Adrenal gland (tissue), 12 donors: Measurements from ENCODE around the gene UBASH3B. TPM values are rescaled to one million over a fixed set of nuclear protein-coding genes. Genes with fewer than 3 reads are reported as not detected.

ENCODE experiments used
- DNase-seq, 7 donors: peaks; one replicate each; pipeline ENCODE4 v3.0.0-alpha.2; 2019 to 2020
- H3K27ac ChIP-seq, 5 donors: fragments of 200-600 bp; sonication (generic) in 4 of 5; 1 replicate in 3 of 5; 2 replicates in 2 of 5; pipeline versions ENCODE4 v1.5.1 to v1.8.0; 2016 to 2020; ENCODE audit warnings: mild to moderate bottlenecking in 1 of 5
- H3K27me3 ChIP-seq: fragments of 200-600 bp; 2 replicates; pipeline ENCODE4 v1.8.0; 2021
- H3K36me3 ChIP-seq, 2 donors: fragments of 200-600 bp; replicated peaks in 1 of 2; 1 replicate in 1 of 2; 2 replicates in 1 of 2; pipeline versions ENCODE4 v1.5.1 to v1.8.0; 2018 to 2022
- H3K4me1 ChIP-seq, 2 donors: fragments of 200-600 bp; replicated peaks in 1 of 2; 1 replicate in 1 of 2; 2 replicates in 1 of 2; pipeline versions ENCODE4 v1.5.1 to v1.8.0; 2018 to 2021
- H3K4me3 ChIP-seq, 4 donors: fragments of 200-600 bp; sonication (generic) in 3 of 4; one replicate each; pipeline ENCODE4 v1.5.1; 2016 to 2018
- H3K9me3 ChIP-seq, 3 donors: fragments of 200-600 bp; sonication (generic) in 1 of 3; replicated peaks in 1 of 3; 1 replicate in 2 of 3; 2 replicates in 1 of 3; pipeline versions ENCODE4 v1.5.1 to v1.8.0; 2016 to 2021
- CTCF ChIP-seq, 6 experiments: fragments of 450-650 bp in 4 of 6; fragments of 200-600 bp in 2 of 6; sonication (generic) in 1 of 6; IDR thresholded peaks; 1 replicate in 5 of 6; 2 replicates in 1 of 6; pipeline versions ENCODE4 v1.5.1 to v1.8.0; 2016 to 2021; ENCODE audit warnings: antibody characterized with exemption in 6 of 6, mild to moderate bottlenecking in 2 of 6, moderate library complexity in 1 of 6
- POLR2A ChIP-seq, 2 donors: fragments of 450-650 bp; IDR thresholded peaks; one replicate each; pipeline ENCODE4 v1.6.1; 2017; ENCODE audit warnings: antibody characterized with exemption in 2 of 2, mild to moderate bottlenecking in 2 of 2, moderate library complexity in 1 of 2
- WGBS, 4 donors: extraction: QIAGEN DNeasy Blood & Tissue Kit in 2 of 4; methylation state at CpG; one replicate each; pipeline versions ENCODE4 v1.1.5 to v1.1.7; 2013 to 2017; 5-methylcytosine and 5-hydroxymethylcytosine counted together
- intact Hi-C, 2 donors: fragments of 100-400 bp; cut with DNase I; formaldehyde crosslinking; loops; one replicate each; pipeline versions ENCODE4 v1.14.1 to v1.15.0; 2022 to 2023
- polyA plus RNA-seq, 3 donors: library from polyadenylated mRNA; stranded (reverse); fragments of 200-250 nt in 2 of 3; fragments of 350-450 nt in 1 of 3; fragmentation: Illumina TruSeq in 1 of 3; extraction: RNeasy Lipid Tissue Mini Kit (QIAGEN cat#74804) in 1 of 3; gene quantifications; one replicate each; pipeline ENCODE4 v1.2.3, GENCODE V29; 2013 to 2014
- total RNA-seq, 9 donors: library from RNA; depleted of rRNA in 4 of 9; stranded (reverse); fragments of >200 nt in 4 of 9; fragments of 120-200 nt in 1 of 9; fragmentation: NEBNext Ultra II Directional in 1 of 9; extraction: Animal tissue kit (Norgen Biotek cat#: 25700) in 1 of 9; gene quantifications; one replicate each; pipeline versions ENCODE4 v1.1.0 to v1.2.4, GENCODE V29; 2013 to 2023
- donor health status: healthy with polysubstance abuse.
- donor health status: Bipolar disorder and iron deficiency.
- donor health status: DM: yes; HTN: yes; CAD: no.
- donor health status: DM: no; HTN: no; CAD: no.
- donor health status: DM: no; HTN: no; CAD: no.
- donor health status: DM: yes; HTN: yes; CAD: no.

UBASH3B gene
- total and polyA plus RNA-seq, 12 donors: 0.57 to 21.5 (median 5.6) TPM

- TF ChIP-seq POLR2A (IDR thresholded peaks at IDR 0.05): no peak
- no peak for TF ChIP-seq CTCF (IDR thresholded peaks at IDR 0.05)
- WGBS, 4 donors: 79 to 91% (median 82%) methylated on average over 4 of the region's 4 CpGs
Observed at GRCh38 chr11:122707111-122707510, 51.6 kb downstream of the UBASH3B start.

GRCh38 chr11:122707901-122708300 lies 52.4 kb downstream of the UBASH3B start:
- no peak overlapping the region for H3K4me3 ChIP-seq
- H3K27ac ChIP-seq: no peak overlapping the region
- no peaks in the 10 kb centered on the region for H3K36me3 ChIP-seq
- intact Hi-C loops: no loop called here
- TF ChIP-seq CTCF (IDR thresholded peaks at IDR 0.05): no peak
- no peak for TF ChIP-seq POLR2A (IDR thresholded peaks at IDR 0.05)
- 65 to 77% (median 72%) methylated on average over 4 of the region's 4 CpGs for whole genome bisulfite sequencing, 4 donors
- H3K4me1 ChIP-seq: no peaks in the 10 kb centered on the region
- no peak for DNase-seq
- no peaks in the 10 kb centered on the region for H3K27me3 ChIP-seq
- H3K9me3 ChIP-seq: no peaks in the 10 kb centered on the region

More at GRCh38 chr11:122707111-122707510, 51.6 kb downstream of the UBASH3B start:
- Histone ChIP-seq H3K27ac (no peak overlapping the region), H3K4me1 (no peaks in the 10 kb centered on the region), H3K27me3 (no peaks in the 10 kb centered on the region), H3K4me3 (no peak overlapping the region), H3K9me3 (no peaks in the 10 kb centered on the region), H3K36me3 (no peaks in the 10 kb centered on the region)
- no peak for DNase-seq
- intact Hi-C loops: no loop called here

GRCh38 chr11:122709039-122709760 lies 53.7 kb downstream of the UBASH3B start:
- no peak overlapping the region for H3K27ac ChIP-seq
- no peak overlapping the region for H3K4me3 ChIP-seq
- TF ChIP-seq POLR2A (IDR thresholded peaks at IDR 0.05): no peak
- TF ChIP-seq CTCF (IDR thresholded peaks at IDR 0.05): no peak
- intact Hi-C loops: no loop called here
- DNase-seq: no peak
- 72 to 92% (median 81%) methylated on average over 7 of the region's 7 CpGs for WGBS, 4 donors
- H3K36me3 ChIP-seq: no peaks in the 10 kb centered on the region
- H3K27me3 ChIP-seq: no peaks in the 10 kb centered on the region
- no peaks in the 10 kb centered on the region for H3K4me1 ChIP-seq
- H3K9me3 ChIP-seq: no peaks in the 10 kb centered on the region

GRCh38 chr11:122711362-122711761 lies 55.8 kb downstream of the UBASH3B start:
- Histone ChIP-seq H3K9me3 (no peaks in the 10 kb centered on the region), H3K4me1 (no peaks in the 10 kb centered on the region), H3K27ac (no peak overlapping the region), H3K36me3 (no peaks in the 10 kb centered on the region), H3K27me3 (no peaks in the 10 kb centered on the region), H3K4me3 (no peak overlapping the region)
- no peak for TF ChIP-seq CTCF (IDR thresholded peaks at IDR 0.05)
- TF ChIP-seq POLR2A (IDR thresholded peaks at IDR 0.05): no peak
- 49 to 60% (median 57%) methylated on average over 9 of the region's 9 CpGs for WGBS, 4 donors
- no peak for DNase-seq
- intact Hi-C loops: no loop called here
